Ascending aorta (tissue), 2 donors: ENCODE measurements around the gene PTGES2. TPM values are rescaled to one million over a fixed set of nuclear protein-coding genes. Genes with fewer than 3 reads are reported as not detected.
A peak's percentile ranks its signal among the peaks of the same experiment; 100 is the strongest.
"Not testable (repeated sequence)": the region's sequence is repeated elsewhere in the genome, so short reads cannot be mapped to it uniquely, and the experiment has no call there.

Experiments used
- DNase-seq, 2 donors: peaks; one replicate each; pipeline ENCODE4 v3.0.0-alpha.2; 2019; ENCODE audit warnings: low spot score in 2 of 2
- H3K27ac ChIP-seq, 2 donors: fragments of 200-600 bp; sonication (generic); one replicate each; pipeline ENCODE4 v1.5.1; 2016 to 2017; ENCODE audit warnings: mild to moderate bottlenecking in 1 of 2
- H3K27me3 ChIP-seq: fragments of 200-600 bp; sonication (generic); one replicate; pipeline ENCODE4 v1.5.1; 2017
- H3K36me3 ChIP-seq, 2 donors: fragments of 200-600 bp; sonication (generic); one replicate each; pipeline ENCODE4 v1.5.1; 2016
- H3K4me1 ChIP-seq, 2 donors: fragments of 200-600 bp; sonication (generic); one replicate each; pipeline ENCODE4 v1.5.1; 2016 to 2017; ENCODE audit warnings: mild to moderate bottlenecking in 1 of 2
- H3K4me3 ChIP-seq, 2 donors: fragments of 200-600 bp; sonication (generic); one replicate each; pipeline ENCODE4 v1.5.1; 2016 to 2017; ENCODE audit warnings: mild to moderate bottlenecking in 1 of 2
- H3K9me3 ChIP-seq, 2 donors: fragments of 200-600 bp; sonication (generic); one replicate each; pipeline ENCODE4 v1.5.1; 2016
- intact Hi-C: fragments of 100-400 bp; cut with DNase I; formaldehyde crosslinking; loops from one replicate; pipeline ENCODE4 v1.15.1; 2023
- total RNA-seq: library from RNA; depleted of rRNA; stranded (reverse); fragments of >200 nt; gene quantifications from one replicate; pipeline ENCODE4 v1.1.0, GENCODE V29; 2016
- TF ChIP-seq, protein P1 (sequence below), 3 experiments: fragments of 200-600 bp in 2 of 3; fragments of 450-650 bp in 1 of 3; sonication (generic) in 2 of 3; IDR thresholded peaks; one replicate each; pipeline ENCODE4 v1.5.1; 2016 to 2019; ENCODE audit warnings: antibody characterized with exemption in 3 of 3, mild to moderate bottlenecking in 1 of 3, moderate library complexity in 1 of 3

The PTGES2 gene
- total RNA-seq, 1 donor from 2014 or later, result 97.2 TPM

DNA sequence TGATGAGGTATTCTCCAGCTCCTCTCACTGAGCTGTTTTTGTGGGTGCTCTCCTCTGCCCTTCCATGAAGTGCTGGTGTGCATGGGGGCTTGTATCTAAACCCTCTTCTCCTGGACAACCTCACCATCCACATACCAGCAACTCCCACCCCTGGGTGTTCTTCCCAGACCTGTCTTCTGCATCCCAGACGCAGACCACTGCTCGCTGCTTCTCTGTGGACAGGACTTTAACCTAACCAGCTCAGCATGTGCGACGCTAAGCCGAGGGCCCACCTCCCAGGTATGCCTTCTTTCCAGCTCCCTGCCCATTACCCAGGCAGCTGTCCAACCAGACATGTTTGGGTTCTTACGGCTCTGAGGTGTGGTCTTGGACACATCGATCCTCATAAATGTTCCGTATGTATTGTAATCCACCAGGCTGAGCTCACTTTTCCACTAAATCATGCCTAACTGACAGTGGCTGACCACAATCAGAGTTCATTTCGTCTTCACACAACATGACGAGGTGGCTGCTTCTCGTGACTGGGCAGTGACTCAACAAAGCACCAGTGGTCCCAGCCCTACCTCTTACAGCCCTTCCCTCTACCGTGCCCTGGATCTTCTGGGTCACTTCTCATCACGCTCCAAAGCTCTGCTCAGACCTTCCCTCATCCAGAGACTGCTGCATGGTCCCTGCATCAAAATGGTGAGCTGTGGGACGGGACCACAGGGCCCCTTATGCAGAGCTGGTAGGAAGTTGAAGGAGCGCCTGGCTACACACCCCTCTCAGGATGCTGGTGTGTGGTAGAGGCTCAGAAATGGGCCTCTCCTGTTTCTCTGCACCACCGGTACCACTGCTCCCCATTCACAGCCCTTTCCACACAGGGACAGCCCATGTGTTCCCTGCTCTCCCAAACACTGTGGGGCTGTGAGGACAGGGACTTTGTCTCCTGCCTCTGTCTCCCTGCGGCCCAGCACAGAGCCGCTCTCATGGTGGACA, 9.6 kb upstream of the PTGES2 start:
- DNase-seq, result no peak
- Histone ChIP-seq H3K4me1 (no peaks in the 10 kb centered on the region), H3K9me3 (no peaks in the 10 kb centered on the region), H3K4me3 (no peak overlapping the region), H3K27me3 (no peaks in the 10 kb centered on the region), H3K27ac (no peak overlapping the region), H3K36me3 (no peaks in the 10 kb centered on the region)
- TF ChIP-seq, protein P1, sequence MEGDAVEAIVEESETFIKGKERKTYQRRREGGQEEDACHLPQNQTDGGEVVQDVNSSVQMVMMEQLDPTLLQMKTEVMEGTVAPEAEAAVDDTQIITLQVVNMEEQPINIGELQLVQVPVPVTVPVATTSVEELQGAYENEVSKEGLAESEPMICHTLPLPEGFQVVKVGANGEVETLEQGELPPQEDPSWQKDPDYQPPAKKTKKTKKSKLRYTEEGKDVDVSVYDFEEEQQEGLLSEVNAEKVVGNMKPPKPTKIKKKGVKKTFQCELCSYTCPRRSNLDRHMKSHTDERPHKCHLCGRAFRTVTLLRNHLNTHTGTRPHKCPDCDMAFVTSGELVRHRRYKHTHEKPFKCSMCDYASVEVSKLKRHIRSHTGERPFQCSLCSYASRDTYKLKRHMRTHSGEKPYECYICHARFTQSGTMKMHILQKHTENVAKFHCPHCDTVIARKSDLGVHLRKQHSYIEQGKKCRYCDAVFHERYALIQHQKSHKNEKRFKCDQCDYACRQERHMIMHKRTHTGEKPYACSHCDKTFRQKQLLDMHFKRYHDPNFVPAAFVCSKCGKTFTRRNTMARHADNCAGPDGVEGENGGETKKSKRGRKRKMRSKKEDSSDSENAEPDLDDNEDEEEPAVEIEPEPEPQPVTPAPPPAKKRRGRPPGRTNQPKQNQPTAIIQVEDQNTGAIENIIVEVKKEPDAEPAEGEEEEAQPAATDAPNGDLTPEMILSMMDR (IDR thresholded peaks at IDR 0.05), result no peak
- intact Hi-C loops, result no loop called here

DNA sequence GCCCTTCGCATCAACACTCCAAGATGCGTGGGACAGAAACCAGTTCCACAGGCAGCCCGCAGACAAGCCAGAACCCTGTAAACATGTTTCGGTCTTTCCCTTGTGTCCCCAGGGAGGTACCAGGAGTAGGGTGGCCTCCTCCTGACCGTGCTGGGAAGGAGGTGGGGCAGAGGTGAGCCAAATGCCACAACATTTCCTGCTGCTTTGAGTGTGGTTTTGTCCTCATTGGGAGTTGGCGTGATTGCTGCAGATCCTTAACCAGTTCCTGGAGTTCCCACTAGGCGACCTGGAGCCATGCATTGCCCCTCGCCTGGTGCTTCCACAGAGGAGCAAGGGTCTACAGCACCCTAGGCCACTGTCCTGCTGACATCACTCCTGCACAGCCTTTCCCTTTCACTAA, 8.0 kb upstream of the PTGES2 start:
- DNase-seq, intact Hi-C loops, H3K27me3 ChIP-seq, H3K4me3 ChIP-seq, H3K36me3 ChIP-seq, H3K4me1 ChIP-seq, H3K27ac ChIP-seq, H3K9me3 ChIP-seq: not testable (repeated sequence)

- H3K4me3 ChIP-seq, H3K27me3 ChIP-seq, H3K36me3 ChIP-seq, DNase-seq, H3K4me1 ChIP-seq, H3K9me3 ChIP-seq, intact Hi-C loops, H3K27ac ChIP-seq: not testable (repeated sequence)
Observed at GRCh38 chr9:128132139-128132538, 4.6 kb upstream of the PTGES2 start.

- H3K9me3 ChIP-seq, H3K36me3 ChIP-seq, H3K4me3 ChIP-seq, H3K27me3 ChIP-seq, DNase-seq, intact Hi-C loops, H3K4me1 ChIP-seq, H3K27ac ChIP-seq: not testable (repeated sequence)
Observed at GRCh38 chr9:128131346-128131745, 3.8 kb upstream of the PTGES2 start.

DNA sequence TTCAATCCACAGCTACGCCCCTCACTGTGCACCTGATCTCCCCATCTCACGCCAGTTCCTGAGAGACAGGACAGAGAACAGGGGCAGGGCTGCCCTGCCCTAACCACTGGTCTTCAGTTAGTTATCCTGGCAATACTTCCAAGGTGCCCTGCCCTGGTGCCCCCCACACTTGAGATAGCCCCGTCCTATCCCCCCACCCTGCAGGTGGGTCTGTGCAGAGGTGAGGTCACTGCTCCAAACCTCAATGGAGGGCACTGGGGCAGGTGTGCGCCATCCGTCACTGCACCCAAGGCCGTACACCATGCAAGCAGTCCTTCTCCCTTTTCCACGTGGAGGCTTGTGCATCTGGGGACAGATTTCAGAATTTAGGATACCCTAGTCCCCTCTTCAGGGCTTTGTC, 3.1 kb upstream of the PTGES2 start:
- H3K4me3 ChIP-seq, DNase-seq, H3K27me3 ChIP-seq, H3K9me3 ChIP-seq, H3K36me3 ChIP-seq, intact Hi-C loops, H3K27ac ChIP-seq: not testable (repeated sequence)
- H3K4me1 ChIP-seq, result peaks cover 4 to 14% of the 10 kb centered on the region in 2 donors

- TF ChIP-seq, protein P1 (IDR thresholded peaks at IDR 0.05), result peak in 2 of 3 experiments; percentile 47 to 50
- H3K27me3 ChIP-seq, H3K4me3 ChIP-seq, DNase-seq, H3K36me3 ChIP-seq, H3K9me3 ChIP-seq, H3K27ac ChIP-seq: not testable (repeated sequence)
- intact Hi-C loops, result loop anchor here (5.0 kb wide), 2 partner anchors 153 to 192 kb away; partner anchors contain the start of genes COQ4 and TRUB2
- peaks cover 4 to 19% of the 10 kb centered on the region in 2 donors for H3K4me1 ChIP-seq
Observed at GRCh38 chr9:128129976-128130590, 2.6 kb upstream of the PTGES2 start.

DNA sequence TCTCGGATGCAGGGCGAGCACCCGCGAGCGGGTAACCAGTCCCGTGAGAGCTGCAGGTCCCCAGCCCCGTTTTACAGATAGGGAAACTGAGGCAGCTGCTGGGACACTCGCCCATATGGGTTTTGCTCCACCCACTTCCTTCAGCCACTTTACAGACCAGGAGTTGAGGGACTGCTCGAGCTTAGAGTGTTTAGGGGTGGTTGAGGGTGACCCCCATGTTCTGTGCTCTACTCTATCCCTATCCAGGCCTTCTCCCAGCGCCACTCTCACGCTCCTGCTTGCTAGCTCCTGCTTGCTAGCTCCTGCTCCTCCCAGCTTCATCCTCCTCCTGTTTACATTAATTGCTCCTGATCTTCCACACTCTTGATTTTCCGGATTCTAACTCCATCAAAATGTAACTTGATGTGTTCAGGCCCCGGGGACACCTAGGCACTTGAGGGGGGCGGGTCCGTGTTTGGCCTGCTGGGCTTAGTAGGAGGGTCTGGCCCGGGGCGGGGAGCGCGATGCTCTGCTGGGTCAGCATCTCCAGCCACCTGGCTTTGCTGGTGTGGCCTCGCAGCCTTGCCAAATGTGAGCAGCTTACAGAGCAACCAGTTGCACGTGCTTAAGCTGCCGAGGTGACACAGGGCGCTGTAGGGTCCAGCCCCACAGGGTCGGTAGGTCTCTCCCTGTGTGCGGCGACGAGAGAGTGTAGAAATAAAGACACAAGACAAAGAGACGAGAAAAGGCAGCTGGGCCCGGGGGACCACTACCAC, 1.5 kb upstream of the PTGES2 start:
- DNase-seq, result no peak
- H3K9me3 ChIP-seq, result no peaks in the 10 kb centered on the region
- intact Hi-C loops, result loop anchor here (1.0 to 5.0 kb wide), 3 partner anchors 31 to 193 kb away; partner anchors contain the start of genes BBLN, COQ4 and TRUB2
- H3K4me1 ChIP-seq, result peaks cover 4 to 19% of the 10 kb centered on the region in 2 donors
- peak overlapping the region; percentile 95 for H3K27ac ChIP-seq
- TF ChIP-seq, protein P1 (IDR thresholded peaks at IDR 0.05), result no peak
- H3K27me3 ChIP-seq, result no peaks in the 10 kb centered on the region
- peak overlapping the region; percentile 95 to 100 for H3K4me3 ChIP-seq
- H3K36me3 ChIP-seq, result peaks cover 0 to 3% of the 10 kb centered on the region in 2 donors
